ENCODE data around the gene SH3PXD2A.

DNA sequence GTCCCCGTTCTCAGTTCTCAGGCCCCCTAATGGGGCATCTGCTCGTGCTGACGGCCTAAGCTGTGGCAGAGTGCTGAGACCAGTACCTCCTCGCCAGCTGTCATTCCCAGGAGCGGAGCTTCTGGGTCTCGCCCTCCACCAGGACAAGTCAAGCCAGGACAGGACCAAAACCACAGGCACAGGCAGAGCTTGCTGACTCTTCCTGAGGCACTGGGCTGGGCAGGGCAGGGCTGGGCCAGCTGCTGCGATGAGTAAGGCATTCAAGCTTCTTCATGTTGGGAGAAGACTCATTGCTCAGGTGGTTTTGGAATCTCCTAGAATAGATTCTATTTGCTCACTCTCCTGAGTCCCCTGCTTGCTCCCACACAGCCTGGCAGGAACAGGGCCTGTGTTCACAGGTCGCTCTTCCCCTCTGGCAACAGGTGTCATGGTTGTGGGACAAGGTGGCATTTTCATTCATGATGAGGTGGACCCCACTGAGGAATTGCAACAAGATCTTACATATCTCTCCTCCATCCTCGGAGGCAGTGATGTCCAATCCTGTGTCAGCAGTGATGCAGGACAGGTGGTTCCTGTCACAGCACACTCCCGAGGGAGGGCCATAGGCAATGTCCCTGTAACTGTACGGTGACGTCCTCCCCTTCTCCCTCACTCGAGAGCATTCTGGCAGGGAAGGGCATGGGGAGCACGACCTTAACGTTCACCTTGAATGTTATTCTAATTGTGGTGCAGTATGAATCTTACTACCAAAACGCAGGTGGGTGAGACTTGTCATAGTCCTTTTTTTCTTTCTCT lies 17.0 kb upstream of the SH3PXD2A start:
- TF ChIP-seq, protein P1, sequence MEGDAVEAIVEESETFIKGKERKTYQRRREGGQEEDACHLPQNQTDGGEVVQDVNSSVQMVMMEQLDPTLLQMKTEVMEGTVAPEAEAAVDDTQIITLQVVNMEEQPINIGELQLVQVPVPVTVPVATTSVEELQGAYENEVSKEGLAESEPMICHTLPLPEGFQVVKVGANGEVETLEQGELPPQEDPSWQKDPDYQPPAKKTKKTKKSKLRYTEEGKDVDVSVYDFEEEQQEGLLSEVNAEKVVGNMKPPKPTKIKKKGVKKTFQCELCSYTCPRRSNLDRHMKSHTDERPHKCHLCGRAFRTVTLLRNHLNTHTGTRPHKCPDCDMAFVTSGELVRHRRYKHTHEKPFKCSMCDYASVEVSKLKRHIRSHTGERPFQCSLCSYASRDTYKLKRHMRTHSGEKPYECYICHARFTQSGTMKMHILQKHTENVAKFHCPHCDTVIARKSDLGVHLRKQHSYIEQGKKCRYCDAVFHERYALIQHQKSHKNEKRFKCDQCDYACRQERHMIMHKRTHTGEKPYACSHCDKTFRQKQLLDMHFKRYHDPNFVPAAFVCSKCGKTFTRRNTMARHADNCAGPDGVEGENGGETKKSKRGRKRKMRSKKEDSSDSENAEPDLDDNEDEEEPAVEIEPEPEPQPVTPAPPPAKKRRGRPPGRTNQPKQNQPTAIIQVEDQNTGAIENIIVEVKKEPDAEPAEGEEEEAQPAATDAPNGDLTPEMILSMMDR (conservative IDR thresholded peaks at IDR 0.05; ENCODE audit: low read depth, low read length), result no peak
- no peak for TF ChIP-seq EZH2 (IDR thresholded peaks at IDR 0.05; ENCODE audit: borderline replicate concordance, low read depth, low read length, poor library complexity, severe bottlenecking)
